HFF-Myc (cell line): ENCODE data around the gene LY6G6C.

Experiments
- DNase-seq: peaks from one replicate; pipeline ENCODE4 v3.0.0-alpha.2; 2011; ENCODE audit warnings: low read depth; ENCODE audit errors: extremely low read depth
- H3K4me3 ChIP-seq: replicated peaks from 2 replicates; pipeline ENCODE4 v1.5.1; 2011; ENCODE audit warnings: low read depth, mild to moderate bottlenecking, control low read depth, low read length
- TF ChIP-seq, protein P1 (sequence below): IDR thresholded peaks from 2 replicates; pipeline ENCODE4 v1.5.1; 2012; ENCODE audit warnings: mild to moderate bottlenecking, low read depth, low read length, control low read depth; ENCODE audit errors: missing control alignments

The LY6G6C gene

DNA sequence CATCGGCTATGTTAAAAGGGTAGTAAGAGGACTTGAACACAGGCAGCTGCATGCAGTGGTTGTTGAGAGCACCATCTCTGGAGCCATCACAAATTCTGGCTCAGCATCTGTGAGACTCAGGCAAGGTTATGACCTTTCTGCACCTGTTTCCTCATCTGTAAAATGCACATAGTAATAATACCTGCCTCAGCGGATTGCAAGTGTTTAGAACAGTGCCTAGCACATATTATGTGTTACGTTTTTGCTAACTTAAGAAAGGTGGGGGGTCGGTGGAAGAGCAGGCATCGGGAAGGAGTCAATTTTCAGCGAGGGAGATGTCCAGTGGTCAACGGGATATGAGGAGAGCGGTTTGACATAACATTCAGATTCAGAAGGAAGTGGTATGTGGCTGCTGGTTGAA lies 43.6 kb downstream of the LY6G6C start:
- TF ChIP-seq, protein P1, sequence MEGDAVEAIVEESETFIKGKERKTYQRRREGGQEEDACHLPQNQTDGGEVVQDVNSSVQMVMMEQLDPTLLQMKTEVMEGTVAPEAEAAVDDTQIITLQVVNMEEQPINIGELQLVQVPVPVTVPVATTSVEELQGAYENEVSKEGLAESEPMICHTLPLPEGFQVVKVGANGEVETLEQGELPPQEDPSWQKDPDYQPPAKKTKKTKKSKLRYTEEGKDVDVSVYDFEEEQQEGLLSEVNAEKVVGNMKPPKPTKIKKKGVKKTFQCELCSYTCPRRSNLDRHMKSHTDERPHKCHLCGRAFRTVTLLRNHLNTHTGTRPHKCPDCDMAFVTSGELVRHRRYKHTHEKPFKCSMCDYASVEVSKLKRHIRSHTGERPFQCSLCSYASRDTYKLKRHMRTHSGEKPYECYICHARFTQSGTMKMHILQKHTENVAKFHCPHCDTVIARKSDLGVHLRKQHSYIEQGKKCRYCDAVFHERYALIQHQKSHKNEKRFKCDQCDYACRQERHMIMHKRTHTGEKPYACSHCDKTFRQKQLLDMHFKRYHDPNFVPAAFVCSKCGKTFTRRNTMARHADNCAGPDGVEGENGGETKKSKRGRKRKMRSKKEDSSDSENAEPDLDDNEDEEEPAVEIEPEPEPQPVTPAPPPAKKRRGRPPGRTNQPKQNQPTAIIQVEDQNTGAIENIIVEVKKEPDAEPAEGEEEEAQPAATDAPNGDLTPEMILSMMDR: no peak
- H3K4me3 ChIP-seq: no peak overlapping the region
- no peak for DNase-seq

DNA sequence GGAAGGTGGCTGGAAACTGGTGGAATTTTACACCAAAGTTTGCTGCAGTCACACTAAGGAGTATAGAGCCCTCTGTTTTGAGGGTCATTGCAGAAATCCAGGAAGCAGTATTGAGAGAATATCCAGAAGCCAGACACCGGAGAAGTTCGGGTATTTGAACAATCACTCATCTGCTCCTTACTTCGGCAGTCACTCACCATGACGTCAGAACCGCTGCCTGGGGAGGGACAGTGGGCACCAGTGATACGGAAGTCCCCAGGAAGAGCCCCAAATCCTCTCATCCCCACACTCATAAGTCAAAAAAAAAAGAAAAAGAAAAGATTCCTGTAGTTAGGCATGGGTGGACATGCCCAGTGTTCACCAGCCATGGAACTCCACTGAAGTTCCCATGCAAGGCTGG lies 44.6 kb downstream of the LY6G6C start:
- no peak overlapping the region for H3K4me3 ChIP-seq
- TF ChIP-seq, protein P1: no peak
- DNase-seq: no peak

DNA sequence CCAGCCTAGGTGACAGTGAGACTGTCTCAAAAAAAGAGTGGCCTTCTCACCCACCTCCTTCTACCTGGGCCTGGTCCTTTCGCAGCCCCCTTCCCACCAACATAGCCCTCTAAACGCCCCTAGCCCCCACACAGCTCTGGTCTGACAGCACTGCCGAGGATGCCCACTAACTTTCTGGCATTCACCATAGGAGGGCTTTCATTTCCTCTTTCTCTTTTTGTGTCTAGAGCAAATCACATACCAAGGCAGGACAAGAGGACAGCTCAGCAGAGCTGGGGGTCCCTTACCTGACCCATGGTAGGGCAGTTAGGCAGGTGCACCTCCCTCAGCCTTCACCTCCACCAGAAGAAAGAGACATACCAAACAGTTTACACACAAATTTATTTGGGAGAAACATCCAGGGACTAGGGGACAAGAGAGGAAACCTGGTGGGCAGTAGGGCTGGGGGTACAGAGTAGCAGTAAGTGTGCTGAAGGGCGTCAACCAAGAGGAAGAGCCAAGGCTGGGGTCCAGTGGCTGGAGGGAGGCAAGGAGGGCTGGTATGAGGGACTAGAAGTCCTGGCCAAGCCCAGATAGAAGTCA lies 45.1 kb downstream of the LY6G6C start:
- no peak overlapping the region for H3K4me3 ChIP-seq
- DNase-seq: no peak
- TF ChIP-seq, protein P1: no peak

DNA sequence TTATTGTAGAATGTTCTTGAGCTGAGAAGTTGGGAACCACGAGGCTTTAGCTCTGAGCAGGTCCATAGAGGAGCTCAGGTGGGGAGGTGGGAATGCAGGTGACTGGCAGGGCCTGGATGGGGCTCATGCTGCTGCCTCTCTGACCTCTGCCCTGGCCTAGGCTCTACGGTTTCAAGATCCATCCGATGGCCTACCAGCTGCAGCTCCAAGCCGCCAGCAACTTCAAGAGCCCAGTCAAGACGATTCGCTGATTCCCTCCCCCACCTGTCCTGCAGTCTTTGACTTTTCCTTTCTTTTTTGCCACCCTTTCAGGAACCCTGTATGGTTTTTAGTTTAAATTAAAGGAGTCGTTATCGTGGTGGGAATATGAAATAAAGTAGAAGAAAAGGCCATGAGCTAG lies 51.9 kb downstream of the LY6G6C start, which contains the start of gene LY6G5B:
Gene LY6G5B, plus strand, starts transcription at position 301 of the 400 bp plus-strand sequence. CDS start 975 bp downstream, outside the sequence.
- no peak within 1 kb of the TSS for H3K4me3 ChIP-seq
- no peak for DNase-seq
- TF ChIP-seq, protein P1: no peak
